NB4 (cell line): ENCODE measurements around the gene CFAP43.

Source experiments
- DNase-seq: peaks from one replicate; pipeline ENCODE4 v3.0.0; 2010; ENCODE audit warnings: low read depth
- H3K4me3 ChIP-seq: one replicate; pipeline ENCODE4 v1.5.1; 2011; ENCODE audit warnings: mild to moderate bottlenecking, low read depth, low read length, moderate library complexity
- MYC ChIP-seq: IDR thresholded peaks from 2 replicates; pipeline ENCODE4 v1.6.1; 2011; ENCODE audit warnings: low read depth, low read length
- POLR2A ChIP-seq: IDR thresholded peaks from 2 replicates; pipeline ENCODE4 v1.6.1; 2011; ENCODE audit warnings: mild to moderate bottlenecking; ENCODE audit not compliant: insufficient read length; ENCODE audit errors: extremely low read depth
- TF ChIP-seq, protein P1 (sequence below): IDR thresholded peaks from one replicate; pipeline ENCODE4 v1.5.1; 2012; ENCODE audit warnings: low read depth, low read length
- TF ChIP-seq, protein P2 (sequence below): IDR thresholded peaks from 2 replicates; pipeline ENCODE4 v1.6.1; 2011; ENCODE audit warnings: low read depth, low read length

Gene CFAP43

DNA sequence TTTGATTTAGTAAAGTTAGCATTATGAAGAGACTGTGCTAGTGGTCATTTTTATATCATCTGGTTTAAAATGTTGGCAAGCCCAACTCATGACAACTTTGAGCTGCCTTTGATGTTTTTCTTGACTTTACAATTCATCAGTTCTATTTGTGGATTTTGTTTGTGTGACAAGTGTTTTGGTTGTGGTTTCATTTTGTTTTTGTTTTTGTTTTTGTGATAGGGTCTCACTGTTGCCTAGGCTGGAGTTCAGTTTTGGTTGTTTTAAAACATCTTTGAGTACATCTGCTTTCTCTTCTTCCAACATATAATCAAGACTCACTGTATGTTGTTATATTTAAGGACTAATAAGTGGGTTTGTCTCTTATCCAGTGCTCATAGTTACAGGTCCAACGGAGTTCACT is 127.7 kb downstream of the CFAP43 start:
- TF ChIP-seq, protein P1, sequence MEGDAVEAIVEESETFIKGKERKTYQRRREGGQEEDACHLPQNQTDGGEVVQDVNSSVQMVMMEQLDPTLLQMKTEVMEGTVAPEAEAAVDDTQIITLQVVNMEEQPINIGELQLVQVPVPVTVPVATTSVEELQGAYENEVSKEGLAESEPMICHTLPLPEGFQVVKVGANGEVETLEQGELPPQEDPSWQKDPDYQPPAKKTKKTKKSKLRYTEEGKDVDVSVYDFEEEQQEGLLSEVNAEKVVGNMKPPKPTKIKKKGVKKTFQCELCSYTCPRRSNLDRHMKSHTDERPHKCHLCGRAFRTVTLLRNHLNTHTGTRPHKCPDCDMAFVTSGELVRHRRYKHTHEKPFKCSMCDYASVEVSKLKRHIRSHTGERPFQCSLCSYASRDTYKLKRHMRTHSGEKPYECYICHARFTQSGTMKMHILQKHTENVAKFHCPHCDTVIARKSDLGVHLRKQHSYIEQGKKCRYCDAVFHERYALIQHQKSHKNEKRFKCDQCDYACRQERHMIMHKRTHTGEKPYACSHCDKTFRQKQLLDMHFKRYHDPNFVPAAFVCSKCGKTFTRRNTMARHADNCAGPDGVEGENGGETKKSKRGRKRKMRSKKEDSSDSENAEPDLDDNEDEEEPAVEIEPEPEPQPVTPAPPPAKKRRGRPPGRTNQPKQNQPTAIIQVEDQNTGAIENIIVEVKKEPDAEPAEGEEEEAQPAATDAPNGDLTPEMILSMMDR, result no peak
- no peak for DNase-seq
- no peak overlapping the region for H3K4me3 ChIP-seq

DNA sequence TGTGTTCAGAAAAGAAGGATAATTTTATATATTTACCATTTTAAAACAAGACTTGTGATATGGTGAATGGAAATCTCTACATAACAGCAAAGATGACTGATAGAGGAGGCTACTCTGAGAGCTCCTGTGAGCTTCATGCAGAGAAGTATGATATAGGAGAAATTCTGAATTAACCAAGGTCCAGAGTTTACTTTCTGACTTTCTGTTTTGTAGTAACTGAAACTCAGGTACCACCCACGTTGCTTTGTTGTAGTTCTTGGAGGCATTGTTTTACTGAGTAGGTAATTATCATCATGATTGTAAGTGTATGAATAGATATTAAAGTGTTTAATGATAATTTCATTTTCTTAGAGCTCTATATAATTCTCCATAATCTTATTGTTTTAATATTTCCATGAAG is 128.2 kb downstream of the CFAP43 start:
- no peak overlapping the region for H3K4me3 ChIP-seq
- TF ChIP-seq POLR2A (no peak), MYC (no peak)
- TF ChIP-seq, protein P2, sequence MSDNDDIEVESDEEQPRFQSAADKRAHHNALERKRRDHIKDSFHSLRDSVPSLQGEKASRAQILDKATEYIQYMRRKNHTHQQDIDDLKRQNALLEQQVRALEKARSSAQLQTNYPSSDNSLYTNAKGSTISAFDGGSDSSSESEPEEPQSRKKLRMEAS, result no peak
- TF ChIP-seq, protein P1, result no peak
- DNase-seq, result no peak

DNA sequence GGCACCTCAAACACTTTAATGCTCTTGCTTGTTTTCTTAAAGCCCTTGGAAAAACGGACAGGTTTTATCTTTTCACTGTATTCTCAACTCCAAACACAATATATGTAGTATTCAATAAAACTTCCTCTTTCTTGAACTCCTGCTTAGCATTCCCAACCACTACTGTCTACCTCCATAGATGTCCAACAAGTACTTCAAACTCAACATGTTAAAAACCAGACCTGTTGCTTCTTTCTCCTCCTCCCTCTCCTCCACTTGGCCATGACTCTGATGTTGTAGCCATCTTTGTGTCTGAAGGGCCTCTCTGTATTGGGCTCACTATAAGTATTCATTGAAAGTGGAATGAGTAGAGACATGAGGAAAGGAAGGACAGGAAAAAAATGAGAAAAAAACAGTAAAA is 130.3 kb downstream of the CFAP43 start:
- TF ChIP-seq, protein P1, result no peak
- TF ChIP-seq MYC (no peak), POLR2A (no peak)
- TF ChIP-seq, protein P2, result no peak
- DNase-seq, result no peak
- H3K4me3 ChIP-seq, result no peak overlapping the region

DNA sequence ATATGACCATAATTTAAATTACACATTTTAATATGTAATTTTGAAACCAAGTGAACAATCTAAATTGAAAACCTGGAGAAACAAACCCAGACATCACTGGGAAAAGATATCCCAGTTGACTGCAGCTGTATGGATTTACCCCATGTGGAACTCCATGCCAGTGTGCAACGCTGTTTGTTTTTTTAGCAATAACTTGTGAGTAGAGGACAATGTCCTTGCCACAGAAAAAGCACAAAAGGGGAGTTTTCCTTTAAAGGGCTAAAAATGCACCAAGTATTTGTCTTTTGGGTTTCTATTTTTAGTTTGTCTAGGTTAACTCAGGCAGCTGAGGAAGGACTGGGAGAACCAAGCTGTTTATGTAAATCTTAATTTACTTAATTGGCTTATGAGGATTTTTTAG is 131.4 kb downstream of the CFAP43 start:
- TF ChIP-seq POLR2A (no peak), MYC (no peak)
- TF ChIP-seq, protein P1, result no peak
- TF ChIP-seq, protein P2, result no peak
- no peak for DNase-seq
- no peak overlapping the region for H3K4me3 ChIP-seq

DNA sequence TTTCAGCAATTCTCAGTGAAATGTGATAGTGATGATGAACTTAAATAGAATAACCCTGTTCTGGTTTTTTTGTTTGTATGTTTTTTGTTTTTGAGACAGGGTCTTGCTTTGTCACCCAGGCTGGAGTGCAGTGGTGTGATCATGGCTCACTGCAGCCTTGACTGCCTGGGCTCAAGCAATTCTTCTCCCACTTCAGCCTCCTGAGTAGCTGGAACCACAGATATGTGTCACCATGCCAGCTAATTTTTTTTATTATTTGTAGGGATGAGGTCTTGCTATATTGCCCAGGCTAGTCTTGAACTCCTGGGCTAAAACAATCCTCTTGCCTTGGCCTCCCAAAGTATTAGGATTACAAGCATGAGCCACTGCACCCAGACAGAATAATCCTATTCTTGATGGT is 132.2 kb downstream of the CFAP43 start:
- DNase-seq, result no peak
- no peak overlapping the region for H3K4me3 ChIP-seq
- TF ChIP-seq, protein P2, result no peak
- TF ChIP-seq POLR2A (no peak), MYC (no peak)
- TF ChIP-seq, protein P1, result no peak

DNA sequence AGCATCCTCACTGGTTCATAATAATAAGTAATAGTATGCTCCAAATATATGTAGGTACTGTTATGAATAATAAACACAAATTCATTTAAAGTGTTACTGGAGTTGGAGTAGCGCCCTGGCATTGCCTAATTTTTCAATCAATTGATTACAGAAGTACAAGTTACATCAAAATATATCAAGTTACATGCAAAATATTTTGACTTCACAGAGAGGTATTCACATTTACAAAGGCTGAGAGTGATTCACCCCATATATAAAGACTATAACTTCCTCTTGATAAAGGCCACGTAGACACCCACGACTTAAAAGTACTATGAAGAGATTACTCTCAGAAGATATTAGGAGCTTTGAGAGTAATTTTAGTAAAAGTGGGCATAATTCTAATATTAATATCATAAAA is 132.9 kb downstream of the CFAP43 start:
- TF ChIP-seq, protein P2, result no peak
- no peak for TF ChIP-seq POLR2A
- TF ChIP-seq, protein P1, result no peak
- no peak for DNase-seq
- H3K4me3 ChIP-seq, result no peak overlapping the region
